GM12872 (cell line): Measurements from ENCODE around the gene SYMPK.

Source experiments
- TF ChIP-seq, protein P1 (sequence below): IDR thresholded peaks from 3 replicates; pipeline ENCODE4 v1.5.1; 2011; ENCODE audit warnings: low read depth, mild to moderate bottlenecking, low read length, moderate library complexity; ENCODE audit not compliant: insufficient read depth

SYMPK gene

DNA sequence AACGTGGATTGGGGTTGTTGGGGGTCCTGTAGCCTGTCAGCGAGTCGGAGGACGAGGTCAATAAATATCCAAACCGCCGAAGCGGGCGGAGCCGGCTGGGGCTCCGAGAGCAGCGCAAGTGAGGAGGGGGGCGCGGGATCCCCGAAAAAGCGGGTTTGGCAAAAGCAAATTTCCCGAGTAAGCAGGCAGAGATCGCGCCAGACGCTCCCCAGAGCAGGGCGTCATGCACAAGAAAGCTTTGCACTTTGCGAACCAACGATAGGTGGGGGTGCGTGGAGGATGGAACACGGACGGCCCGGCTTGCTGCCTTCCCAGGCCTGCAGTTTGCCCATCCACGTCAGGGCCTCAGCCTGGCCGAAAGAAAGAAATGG, 93.1 kb downstream of the SYMPK start:
- TF ChIP-seq, protein P1, sequence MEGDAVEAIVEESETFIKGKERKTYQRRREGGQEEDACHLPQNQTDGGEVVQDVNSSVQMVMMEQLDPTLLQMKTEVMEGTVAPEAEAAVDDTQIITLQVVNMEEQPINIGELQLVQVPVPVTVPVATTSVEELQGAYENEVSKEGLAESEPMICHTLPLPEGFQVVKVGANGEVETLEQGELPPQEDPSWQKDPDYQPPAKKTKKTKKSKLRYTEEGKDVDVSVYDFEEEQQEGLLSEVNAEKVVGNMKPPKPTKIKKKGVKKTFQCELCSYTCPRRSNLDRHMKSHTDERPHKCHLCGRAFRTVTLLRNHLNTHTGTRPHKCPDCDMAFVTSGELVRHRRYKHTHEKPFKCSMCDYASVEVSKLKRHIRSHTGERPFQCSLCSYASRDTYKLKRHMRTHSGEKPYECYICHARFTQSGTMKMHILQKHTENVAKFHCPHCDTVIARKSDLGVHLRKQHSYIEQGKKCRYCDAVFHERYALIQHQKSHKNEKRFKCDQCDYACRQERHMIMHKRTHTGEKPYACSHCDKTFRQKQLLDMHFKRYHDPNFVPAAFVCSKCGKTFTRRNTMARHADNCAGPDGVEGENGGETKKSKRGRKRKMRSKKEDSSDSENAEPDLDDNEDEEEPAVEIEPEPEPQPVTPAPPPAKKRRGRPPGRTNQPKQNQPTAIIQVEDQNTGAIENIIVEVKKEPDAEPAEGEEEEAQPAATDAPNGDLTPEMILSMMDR, result no peak

DNA sequence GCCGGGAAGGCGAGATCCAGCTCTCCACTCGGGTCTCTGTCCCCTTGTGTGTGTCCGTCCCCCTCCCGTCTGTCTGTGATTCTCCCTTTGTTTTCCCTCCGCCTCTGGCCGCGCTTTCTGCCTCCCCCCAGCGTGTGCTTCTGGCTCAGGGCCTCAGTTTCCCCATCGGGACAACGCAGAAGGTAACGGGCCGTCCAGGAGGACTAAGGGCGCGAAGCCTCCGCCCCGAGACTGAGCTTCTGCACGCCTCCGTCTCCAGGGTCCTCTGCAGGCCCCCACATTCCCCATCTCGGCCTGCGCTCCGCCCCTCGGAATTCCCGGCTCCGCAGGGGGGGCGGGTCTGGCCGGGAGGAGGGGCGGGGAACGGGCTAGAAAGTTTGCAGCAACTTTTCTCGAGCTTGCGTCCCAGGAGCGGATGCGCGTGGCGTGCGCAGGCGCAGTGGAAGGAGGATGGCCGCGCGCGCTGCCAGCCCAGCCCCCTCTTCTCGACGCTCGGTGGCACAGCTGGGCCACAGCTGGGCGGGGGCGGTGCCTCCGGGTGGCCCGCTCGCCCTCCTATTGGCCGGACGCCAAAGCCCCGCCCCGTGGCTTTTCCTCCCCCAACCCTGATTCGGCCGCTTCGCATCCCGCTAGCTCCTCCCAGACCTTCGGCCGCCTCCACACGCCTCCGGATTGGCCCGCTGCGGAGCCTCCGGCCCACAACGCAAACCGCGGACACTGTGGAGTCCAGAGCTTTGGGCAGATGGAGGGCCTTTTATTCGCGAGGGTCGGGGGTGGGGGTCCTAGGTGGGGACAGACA, 93.8 kb downstream of the SYMPK start, which contains the start of gene SIX5:
Gene SIX5 (minus strand): TSS at position 269 of the 799 bp plus-strand sequence. CDS start 408 bp downstream, outside the sequence.
- TF ChIP-seq, protein P1, result no peak

DNA sequence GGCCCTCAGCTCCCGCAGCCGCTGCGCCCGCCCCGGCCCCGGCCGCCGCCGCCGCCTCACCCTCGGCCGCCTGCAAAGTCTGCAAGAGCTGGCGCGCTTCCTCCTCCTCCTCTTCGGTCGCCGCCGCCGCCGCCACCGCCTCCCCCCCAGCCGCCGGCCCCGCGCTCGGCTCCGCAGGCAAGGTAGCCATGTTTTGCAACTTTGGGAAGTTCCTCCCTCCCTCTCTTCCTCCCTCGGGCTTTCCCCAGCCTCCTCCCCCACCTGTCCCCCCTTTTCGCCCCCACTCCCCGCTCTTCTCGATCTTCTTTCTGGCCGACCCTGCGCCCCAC, 94.3 kb downstream of the SYMPK start:
- TF ChIP-seq, protein P1, result no peak

DNA sequence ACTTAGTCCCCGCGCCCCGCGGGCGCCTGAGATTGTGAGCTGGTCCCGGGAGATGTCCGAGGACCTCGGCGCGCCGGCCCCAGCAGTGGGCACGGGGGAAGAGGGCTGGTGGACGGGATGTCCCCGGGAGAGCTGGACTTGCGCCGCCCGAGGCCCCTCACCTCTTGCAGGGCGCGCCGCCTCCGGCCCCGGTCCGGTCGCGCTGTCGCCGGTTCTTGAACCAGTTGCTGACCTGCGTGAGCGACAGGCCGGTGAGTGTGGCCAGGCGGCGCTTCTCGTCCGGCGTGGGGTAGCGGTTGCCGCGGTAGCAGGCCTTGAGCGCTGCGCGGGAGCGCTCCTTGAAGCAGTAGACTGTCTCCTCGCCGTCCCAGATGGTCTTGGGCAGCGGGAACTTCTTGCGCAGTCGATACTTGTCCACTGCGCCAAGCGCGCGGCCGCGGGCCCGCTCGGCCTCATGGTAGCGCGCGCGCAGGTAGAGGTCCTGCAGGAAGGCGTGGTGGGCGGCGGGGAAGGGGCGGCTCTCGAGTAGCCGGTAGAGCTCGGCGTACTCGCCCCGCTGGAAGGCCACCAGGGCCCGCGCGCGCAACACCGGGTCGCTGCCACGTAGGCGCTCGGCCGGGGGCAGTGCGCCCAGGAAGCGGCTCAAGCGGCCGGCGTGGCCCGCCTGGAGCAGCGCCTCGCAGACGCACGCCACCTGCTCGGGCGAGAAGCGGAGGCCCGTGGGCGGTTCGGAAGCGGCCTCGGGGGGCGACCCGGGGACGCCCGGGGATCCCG, 94.9 kb downstream of the SYMPK start:
- TF ChIP-seq, protein P1, result no peak

DNA sequence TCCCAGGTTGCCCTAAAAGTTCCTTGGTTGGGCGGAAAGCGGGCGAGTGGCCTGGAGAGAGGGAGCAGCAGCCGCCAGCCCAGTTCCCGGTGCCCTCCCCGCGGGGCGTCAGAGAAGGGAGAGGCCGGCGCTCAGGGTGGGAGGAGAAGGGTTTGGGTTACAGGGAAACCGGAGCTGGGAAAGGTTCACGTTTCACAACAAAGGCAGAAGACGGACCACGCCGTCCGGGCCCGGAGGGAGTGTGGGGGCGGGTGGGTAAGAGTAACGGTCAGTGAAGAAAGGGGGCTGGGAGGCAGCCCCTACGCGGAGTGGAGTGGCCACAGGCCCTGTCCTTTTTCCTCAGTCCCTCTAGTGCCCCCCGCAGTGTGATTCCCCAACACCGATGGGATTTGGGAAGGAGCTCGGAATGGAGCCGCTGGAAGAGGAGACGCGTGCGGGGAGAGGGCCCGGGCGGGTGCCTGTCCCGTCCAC, 95.5 kb downstream of the SYMPK start:
- TF ChIP-seq, protein P1, result no peak

DNA sequence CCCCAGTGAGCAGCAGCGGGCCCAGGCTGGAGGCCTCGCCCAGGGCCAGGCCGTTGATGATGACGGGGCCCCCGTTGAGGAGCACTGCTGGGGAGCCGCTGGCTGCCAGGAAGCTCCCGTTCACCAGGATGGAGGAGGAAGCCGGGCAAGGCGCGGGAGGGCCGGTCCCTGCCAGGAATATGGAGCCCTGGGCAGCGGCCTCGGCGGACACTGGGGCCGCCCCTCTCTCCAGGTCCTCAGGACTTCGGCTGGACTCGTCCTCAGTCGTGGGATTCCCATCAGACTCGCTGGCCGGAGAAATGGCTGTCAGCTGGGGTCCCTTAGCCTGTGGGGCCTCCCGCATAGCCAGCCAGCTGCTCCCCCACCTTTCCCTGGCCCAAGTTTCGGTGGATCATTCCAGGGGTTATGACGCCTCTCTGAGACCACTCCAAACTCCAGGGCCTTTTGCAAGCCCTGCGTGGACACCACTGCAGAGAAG, 96.0 kb downstream of the SYMPK start:
- TF ChIP-seq, protein P1, result no peak

DNA sequence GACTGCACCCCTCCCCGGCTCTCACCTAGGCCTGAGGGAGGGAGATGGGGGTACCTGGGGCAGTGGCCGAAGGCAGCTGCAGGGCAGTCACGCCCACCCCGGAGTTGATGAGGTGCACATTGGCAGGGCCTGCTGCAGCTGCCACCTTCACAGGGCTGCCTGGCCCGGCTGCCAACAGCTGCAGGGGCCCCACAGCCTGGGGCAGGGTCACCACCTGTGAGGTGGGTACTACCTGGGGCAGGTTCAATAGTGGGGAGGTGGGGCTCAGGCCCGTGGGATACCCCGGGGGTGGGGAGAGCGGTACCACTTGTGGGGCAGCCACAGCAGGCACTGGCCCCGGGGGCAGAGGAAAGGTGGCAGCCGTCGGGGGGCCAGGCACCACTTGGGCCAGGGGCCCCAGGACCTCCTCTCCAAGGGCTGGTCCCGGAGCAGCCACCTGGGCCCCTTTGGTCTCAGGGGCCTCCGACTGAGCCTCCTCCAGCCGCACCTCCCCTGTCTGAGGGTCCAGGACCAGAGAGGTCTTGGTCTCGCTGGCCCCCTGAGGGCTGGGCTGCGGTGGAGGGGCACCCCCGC, 96.6 kb downstream of the SYMPK start:
- TF ChIP-seq, protein P1, result no peak
